Neural progenitor cell (in vitro differentiated cells): Measurements from ENCODE around the gene PDE9A. TPM values are rescaled to one million over a fixed set of nuclear protein-coding genes. Genes with fewer than 3 reads are reported as not detected.

ENCODE experiments used
- DNase-seq: peaks from one replicate; pipeline ENCODE4 v3.0.0-alpha.2; 2016; ENCODE audit warnings: low spot score
- H2AFZ ChIP-seq: fragments of 200-600 bp; sonication (generic); replicated peaks from 2 replicates; pipeline ENCODE4 v1.6.1; 2016; ENCODE audit warnings: antibody characterized with exemption
- H3F3A ChIP-seq: fragments of 200-600 bp; sonication (generic); 2 replicates; pipeline ENCODE4 v1.6.1; 2016; ENCODE audit warnings: antibody characterized with exemption, low read depth
- H3K27ac ChIP-seq: fragments of 200-600 bp; sonication (generic); 2 replicates; pipeline ENCODE4 v1.5.1; 2016; ENCODE audit warnings: mild to moderate bottlenecking
- H3K27me3 ChIP-seq: fragments of 200-600 bp; sonication (generic); 2 replicates; pipeline ENCODE4 v1.6.1; 2016; ENCODE audit warnings: mild to moderate bottlenecking, moderate library complexity
- H3K36me3 ChIP-seq: fragments of 200-600 bp; sonication (generic); 2 replicates; pipeline ENCODE4 v1.5.1; 2016
- H3K4me1 ChIP-seq: fragments of 200-600 bp; sonication (generic); 2 replicates; pipeline ENCODE4 v1.6.1; 2016; ENCODE audit warnings: mixed run types
- H3K4me2 ChIP-seq: fragments of 200-600 bp; sonication (generic); 2 replicates; pipeline ENCODE4 v1.6.1; 2016
- H3K4me3 ChIP-seq: fragments of 200-600 bp; sonication (generic); 2 replicates; pipeline ENCODE4 v1.5.1; 2016
- H3K79me2 ChIP-seq: fragments of 200-600 bp; sonication (generic); 2 replicates; pipeline ENCODE4 v1.6.1; 2016; ENCODE audit warnings: low read depth
- H3K9ac ChIP-seq: fragments of 200-600 bp; sonication (generic); 2 replicates; pipeline ENCODE4 v1.6.1; 2016
- H3K9me3 ChIP-seq: fragments of 200-600 bp; sonication (generic); 2 replicates; pipeline ENCODE4 v1.5.1; 2016; ENCODE audit warnings: low read depth
- H4K20me1 ChIP-seq: fragments of 200-600 bp; sonication (generic); 2 replicates; pipeline ENCODE4 v1.6.1; 2016; ENCODE audit warnings: low read depth
- H3K27ac Mint-ChIP-seq: 3 replicates; pipeline ENCODE4 v1.8.0; 2021; ENCODE audit warnings: mixed read lengths
- H3K27me3 Mint-ChIP-seq: 2 replicates; pipeline ENCODE4 v1.8.0; 2022; ENCODE audit warnings: low read depth, mild to moderate bottlenecking, inconsistent platforms, moderate library complexity, mixed read lengths; ENCODE audit not compliant: insufficient read depth
- H3K36me3 Mint-ChIP-seq: 3 replicates; pipeline ENCODE4 v1.8.0; 2021; ENCODE audit warnings: mixed read lengths
- H3K4me1 Mint-ChIP-seq: 3 replicates; pipeline ENCODE4 v1.8.0; 2021; ENCODE audit warnings: mixed read lengths
- H3K4me3 Mint-ChIP-seq: 3 replicates; pipeline ENCODE4 v1.8.0; 2021; ENCODE audit warnings: mild to moderate bottlenecking, moderate library complexity, mixed read lengths
- H3K9me3 Mint-ChIP-seq: 3 replicates; pipeline ENCODE4 v1.8.0; 2020; ENCODE audit warnings: mixed read lengths
- CTCF ChIP-seq: fragments of 200-600 bp; sonication (generic); IDR thresholded peaks from 2 replicates; pipeline ENCODE4 v1.5.1; 2017; ENCODE audit warnings: antibody characterized with exemption, mild to moderate bottlenecking
- EZH2 ChIP-seq: fragments of 200-600 bp; sonication (generic); IDR thresholded peaks from 2 replicates; pipeline ENCODE4 v1.6.1; 2017; ENCODE audit warnings: antibody characterized with exemption, mild to moderate bottlenecking, moderate library complexity
- EZH2phosphoT487 ChIP-seq: fragments of 200-600 bp; sonication (generic); IDR thresholded peaks from 2 replicates; pipeline ENCODE4 v1.6.1; 2017; ENCODE audit warnings: antibody characterized with exemption
- total RNA-seq: library from RNA; depleted of rRNA; stranded (reverse); fragments of >200 nt; gene quantifications from 2 replicates; pipeline ENCODE4 v1.2.3, GENCODE V29; 2015; ENCODE audit warnings: low replicate concordance

Gene PDE9A
- total RNA-seq, 1 donor from 2014 or later, result 41.0 TPM

DNA sequence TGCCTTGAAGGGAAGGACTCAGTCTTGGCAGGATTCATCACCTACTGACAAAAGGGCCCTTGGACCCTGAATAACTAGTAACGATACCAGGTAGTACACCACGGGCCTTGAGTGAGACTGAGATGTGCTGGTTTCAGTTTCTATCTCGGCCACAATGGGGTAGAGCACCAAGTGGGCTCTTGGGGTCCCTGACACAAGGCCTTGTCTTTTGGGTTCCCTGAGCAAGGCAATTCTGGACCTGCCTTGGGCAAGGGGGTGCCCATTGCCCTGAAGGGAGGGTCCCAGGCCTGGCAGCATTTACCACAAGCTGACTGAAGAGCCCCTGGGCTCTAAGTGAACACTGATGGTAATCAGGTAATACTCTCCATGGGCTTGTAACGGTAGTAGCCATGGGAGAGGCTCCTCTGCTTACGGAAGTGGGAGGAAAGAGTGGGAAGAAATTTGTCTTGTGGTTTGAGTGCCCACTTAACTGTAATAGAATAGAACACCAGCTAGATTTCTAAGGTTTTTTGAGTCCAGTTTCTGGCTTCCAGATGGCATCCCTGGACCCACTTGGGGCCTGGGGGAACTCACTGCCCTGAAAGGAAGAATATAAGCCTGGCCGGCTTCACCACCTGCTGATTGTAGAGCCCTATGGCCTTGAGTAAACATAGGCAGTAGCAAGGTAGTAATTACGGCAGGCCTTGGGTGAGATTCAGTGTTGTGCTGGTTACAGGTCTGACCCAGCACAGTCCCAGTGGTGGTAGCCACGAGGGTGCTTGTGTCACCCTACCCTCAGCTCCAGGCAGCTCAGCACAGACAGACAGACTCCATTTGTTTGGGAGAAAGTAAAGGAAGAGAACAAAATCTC is 167.4 kb downstream of the PDE9A start:
- H3K9ac ChIP-seq, result no peak overlapping the region
- peaks cover 6% of the 10 kb centered on the region for H3K27me3 Mint-ChIP-seq
- peaks cover 16% of the 10 kb centered on the region for H3K27me3 ChIP-seq
- no peaks in the 10 kb centered on the region for H3K79me2 ChIP-seq
- no peak overlapping the region for H3K27ac Mint-ChIP-seq
- TF ChIP-seq CTCF, result no peak
- TF ChIP-seq EZH2, result no peak
- no peak for TF ChIP-seq EZH2phosphoT487
- no peak for DNase-seq
- no peaks in the 10 kb centered on the region for H3F3A ChIP-seq
- no peak overlapping the region for H3K4me2 ChIP-seq
- no peak overlapping the region for H3K4me3 ChIP-seq
- H3K27ac ChIP-seq, result no peak overlapping the region
- no peak overlapping the region for H2AFZ ChIP-seq
- H3K9me3 Mint-ChIP-seq, result peaks cover 17% of the 10 kb centered on the region
- peaks cover 3% of the 10 kb centered on the region for H3K36me3 Mint-ChIP-seq
- H3K4me1 ChIP-seq, result no peaks in the 10 kb centered on the region
- H3K4me1 Mint-ChIP-seq, result no peaks in the 10 kb centered on the region
- no peak overlapping the region for H3K4me3 Mint-ChIP-seq
- no peaks in the 10 kb centered on the region for H4K20me1 ChIP-seq
- H3K36me3 ChIP-seq, result no peaks in the 10 kb centered on the region
- H3K9me3 ChIP-seq, result no peaks in the 10 kb centered on the region

Other genes with a start within 250 kb of the PDE9A start
- gene UBASH3A, start 249.7 kb upstream of the PDE9A start, total RNA-seq, result not detected in 2 replicates
- 0.04 and 0.34 TPM in 2 replicates for gene RSPH1, start 157.4 kb upstream of the PDE9A start, total RNA-seq
- gene SLC37A1, start 139.8 kb upstream of the PDE9A start, total RNA-seq, result 1.2 and 6.1 TPM in 2 replicates
- 5.7 and 14.6 TPM in 2 replicates for gene WDR4, start 225.9 kb downstream of the PDE9A start, total RNA-seq
- gene NDUFV3, start 239.7 kb downstream of the PDE9A start, total RNA-seq, result 16.7 and 24.4 TPM in 2 replicates